HEK293 (cell line): Measurements from ENCODE around the gene SIK3.

Experiments used
- CTCF ChIA-PET: fragments of 350-600 bp; formaldehyde crosslinking; extraction: SDS; loops from one replicate; lab custom pipeline; 2021; ENCODE audit warnings: antibody characterized with exemption; lab: Yijun Ruan, JAX
- POLR2A ChIA-PET: fragments of 300-600 bp; formaldehyde crosslinking; extraction: SDS; loops from one replicate; lab custom pipeline; 2020; ENCODE audit warnings: antibody characterized with exemption, inconsistent platforms; lab: Yijun Ruan, JAX
- H3K27ac ChIP-seq: fragments of 200-500 bp; sonication (Bioruptor generic); 2 replicates; pipeline ENCODE4 v1.5.1; 2014; ENCODE audit warnings: low read depth, low read length, control low read depth, inconsistent platforms; ENCODE audit errors: extremely low read depth
- H3K36me3 ChIP-seq, 2 experiments: fragments of 200-500 bp in 1 of 2; sonication (Bioruptor generic) in 1 of 2; 1 replicate in 1 of 2; 2 replicates in 1 of 2; pipeline ENCODE4 v1.5.1; 2014 to 2017; ENCODE audit warnings: inconsistent platforms in 2 of 2, low read length in 2 of 2; ENCODE audit not compliant: control insufficient read depth in 2 of 2, insufficient read depth in 1 of 2
- H3K4me1 ChIP-seq: fragments of 200-500 bp; sonication (Bioruptor generic); 2 replicates; pipeline ENCODE4 v1.5.1; 2014; ENCODE audit warnings: mild to moderate bottlenecking, low read length, inconsistent platforms; ENCODE audit not compliant: control insufficient read depth, insufficient read depth
- H3K4me3 ChIP-seq: 2 replicates; pipeline ENCODE4 v1.5.1; 2011; ENCODE audit warnings: low read depth, mild to moderate bottlenecking, control low read depth, low read length, moderate library complexity
- H3K9me3 ChIP-seq: fragments of 200-500 bp; sonication (Bioruptor generic); 2 replicates; pipeline ENCODE4 v1.5.1; 2014; ENCODE audit warnings: low read depth, low read length, inconsistent platforms; ENCODE audit not compliant: control insufficient read depth, insufficient read depth
- BCL11A ChIP-seq: fragments of 450-650 bp; formaldehyde crosslinking; IDR thresholded peaks from 2 replicates; pipeline ENCODE4 v1.5.1; 2016; ENCODE audit warnings: low read depth, missing biosample characterization, missing genetic modification characterization
- SP2 ChIP-seq: fragments of 450-650 bp; formaldehyde crosslinking; IDR thresholded peaks from 2 replicates; pipeline ENCODE4 v1.5.1; 2016; ENCODE audit warnings: missing biosample characterization, missing genetic modification characterization
- ZBTB1 ChIP-seq: fragments of 450-650 bp; formaldehyde crosslinking; IDR thresholded peaks from 2 replicates; pipeline ENCODE4 v1.5.1; 2016; ENCODE audit warnings: missing biosample characterization, missing genetic modification characterization
- ZBTB20 ChIP-seq: fragments of 450-650 bp; formaldehyde crosslinking; IDR thresholded peaks from 2 replicates; pipeline ENCODE4 v1.5.1; 2016; ENCODE audit warnings: missing biosample characterization, missing genetic modification characterization
- ZBTB21 ChIP-seq: fragments of 450-650 bp; formaldehyde crosslinking; IDR thresholded peaks from 2 replicates; pipeline ENCODE4 v1.5.1; 2017; ENCODE audit warnings: missing biosample characterization, missing genetic modification characterization
- ZBTB8A ChIP-seq: fragments of 450-650 bp; formaldehyde crosslinking; IDR thresholded peaks from 2 replicates; pipeline ENCODE4 v1.5.1; 2016; ENCODE audit warnings: missing biosample characterization, missing genetic modification characterization
- ZIC2 ChIP-seq: fragments of 450-650 bp; formaldehyde crosslinking; IDR thresholded peaks from 2 replicates; pipeline ENCODE4 v1.5.1; 2016; ENCODE audit warnings: missing biosample characterization, missing genetic modification characterization
- ZNF133 ChIP-seq: fragments of 450-650 bp; formaldehyde crosslinking; IDR thresholded peaks from 2 replicates; pipeline ENCODE4 v1.5.1; 2016; ENCODE audit warnings: missing biosample characterization, missing genetic modification characterization
- ZNF140 ChIP-seq: fragments of 450-650 bp; formaldehyde crosslinking; IDR thresholded peaks from 2 replicates; pipeline ENCODE4 v1.5.1; 2016; ENCODE audit warnings: missing biosample characterization, missing genetic modification characterization
- ZNF302 ChIP-seq: fragments of 450-650 bp; formaldehyde crosslinking; IDR thresholded peaks from 2 replicates; pipeline ENCODE4 v1.5.1; 2016; ENCODE audit warnings: missing biosample characterization, missing genetic modification characterization, low read depth
- ZNF48 ChIP-seq: fragments of 450-650 bp; formaldehyde crosslinking; IDR thresholded peaks from 2 replicates; pipeline ENCODE4 v1.5.1; 2016; ENCODE audit warnings: missing biosample characterization, missing genetic modification characterization
- ZNF626 ChIP-seq: fragments of 450-650 bp; sonication (Bioruptor Pico); formaldehyde crosslinking; IDR thresholded peaks from 2 replicates; pipeline ENCODE4 v1.5.1; 2018; ENCODE audit warnings: missing biosample characterization, missing genetic modification characterization, inconsistent platforms
- ZNF658 ChIP-seq: fragments of 450-650 bp; formaldehyde crosslinking; IDR thresholded peaks from 2 replicates; pipeline ENCODE4; 2016; ENCODE audit warnings: missing biosample characterization, missing genetic modification characterization
- ZNF664 ChIP-seq: fragments of 450-650 bp; formaldehyde crosslinking; IDR thresholded peaks from 2 replicates; pipeline ENCODE4 v1.5.1; 2016; ENCODE audit warnings: missing biosample characterization, missing genetic modification characterization
- ZNF76 ChIP-seq: fragments of 450-650 bp; formaldehyde crosslinking; IDR thresholded peaks from 2 replicates; pipeline ENCODE4; 2016; ENCODE audit warnings: low read depth, missing biosample characterization, missing genetic modification characterization, borderline replicate concordance
- ZNF837 ChIP-seq: fragments of 450-650 bp; formaldehyde crosslinking; IDR thresholded peaks from 2 replicates; pipeline ENCODE4 v1.5.1; 2016; ENCODE audit warnings: missing biosample characterization, missing genetic modification characterization
- ZXDB ChIP-seq: fragments of 450-650 bp; formaldehyde crosslinking; IDR thresholded peaks from 2 replicates; pipeline ENCODE4 v1.5.1; 2016; ENCODE audit warnings: missing biosample characterization, missing genetic modification characterization
- TF ChIP-seq, protein P1 (sequence below): fragments of 450-650 bp; formaldehyde crosslinking; IDR thresholded peaks from 2 replicates; pipeline ENCODE4 v1.5.1; 2016; ENCODE audit warnings: missing biosample characterization, missing genetic modification characterization
- TF ChIP-seq, protein P2 (sequence below): fragments of 450-650 bp; formaldehyde crosslinking; IDR thresholded peaks from 2 replicates; pipeline ENCODE4 v1.5.1; 2016; ENCODE audit warnings: missing biosample characterization, missing genetic modification characterization
- TF ChIP-seq, protein P3 (sequence below): fragments of 450-650 bp; formaldehyde crosslinking; IDR thresholded peaks from 2 replicates; pipeline ENCODE4 v1.5.1; 2016; ENCODE audit warnings: missing biosample characterization, missing genetic modification characterization
- TF ChIP-seq, protein P4 (sequence below): fragments of 450-650 bp; formaldehyde crosslinking; IDR thresholded peaks from 2 replicates; pipeline ENCODE4 v1.5.1; 2016; ENCODE audit warnings: missing biosample characterization, missing genetic modification characterization, borderline replicate concordance
- TF ChIP-seq, protein P5 (sequence below): fragments of 450-650 bp; formaldehyde crosslinking; IDR thresholded peaks from 2 replicates; pipeline ENCODE4 v1.5.1; 2016; ENCODE audit warnings: missing biosample characterization, missing genetic modification characterization, low read depth
- TF ChIP-seq, protein P6 (sequence below): fragments of 450-650 bp; formaldehyde crosslinking; IDR thresholded peaks from 2 replicates; pipeline ENCODE4 v1.5.1; 2016; ENCODE audit warnings: missing biosample characterization, missing genetic modification characterization

SIK3 gene

DNA sequence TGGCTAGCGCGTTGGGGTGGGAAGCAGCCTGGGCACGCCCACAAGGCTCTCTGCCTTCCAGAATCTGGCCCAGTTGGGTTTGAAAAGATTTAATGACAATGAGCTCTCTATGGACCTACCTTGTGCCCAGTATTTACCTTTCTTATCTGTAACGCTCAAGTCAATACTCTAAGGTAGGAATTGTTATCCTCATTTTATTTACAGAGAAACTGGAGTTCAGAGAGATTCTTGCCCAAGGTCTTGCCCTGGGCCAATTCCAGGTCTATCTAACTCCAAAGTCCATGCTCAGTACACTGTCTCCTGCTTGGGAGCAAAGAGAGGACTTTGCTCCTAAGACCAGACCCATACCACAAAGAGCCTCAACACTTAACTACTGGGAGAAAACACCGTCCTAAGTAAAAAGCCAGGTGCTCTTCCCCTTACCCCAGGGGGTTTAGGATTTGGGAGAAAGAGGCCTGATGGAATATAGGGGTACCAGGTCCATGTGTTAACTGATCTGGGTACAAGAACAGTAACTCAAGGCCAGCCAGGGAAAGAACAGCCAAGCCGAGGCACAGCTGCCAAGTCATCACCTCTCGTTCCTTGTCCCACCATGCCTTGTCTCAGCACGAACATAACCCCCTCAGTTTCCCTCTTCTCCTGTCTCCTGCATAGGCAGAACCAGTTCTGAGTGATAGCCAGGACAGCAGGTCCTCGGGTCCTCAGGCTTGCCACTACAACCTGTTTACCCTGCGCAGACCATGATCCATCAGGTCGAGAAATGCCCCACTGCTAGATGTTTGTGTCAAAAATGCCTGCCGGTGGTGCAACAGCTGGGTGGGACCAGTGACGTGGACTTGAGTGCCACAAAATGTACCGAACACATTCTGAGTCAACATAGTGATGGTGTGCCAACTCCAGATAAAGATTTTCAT lies 289.7 kb downstream of the SIK3 start:
- ChIA-PET CTCF (interaction anchor here (0.9 kb wide), 1 partner anchor 11 kb away, joined by 4 read pairs; no protein-coding TSS in a partner anchor), POLR2A (no interaction called here)
- TF ChIP-seq ZBTB8A (tag by site-specific recombination) (no peak), ZBTB21 (tag by site-specific recombination) (no peak), ZNF76 (no peak), ZXDB (no peak)
- no peaks in the 10 kb centered on the region for H3K9me3 ChIP-seq
- H3K4me1 ChIP-seq: no peaks in the 10 kb centered on the region
- H3K27ac ChIP-seq: no peak overlapping the region
- H3K36me3 ChIP-seq: no peaks in the 10 kb centered on the region
- H3K4me3 ChIP-seq: no peak overlapping the region

DNA sequence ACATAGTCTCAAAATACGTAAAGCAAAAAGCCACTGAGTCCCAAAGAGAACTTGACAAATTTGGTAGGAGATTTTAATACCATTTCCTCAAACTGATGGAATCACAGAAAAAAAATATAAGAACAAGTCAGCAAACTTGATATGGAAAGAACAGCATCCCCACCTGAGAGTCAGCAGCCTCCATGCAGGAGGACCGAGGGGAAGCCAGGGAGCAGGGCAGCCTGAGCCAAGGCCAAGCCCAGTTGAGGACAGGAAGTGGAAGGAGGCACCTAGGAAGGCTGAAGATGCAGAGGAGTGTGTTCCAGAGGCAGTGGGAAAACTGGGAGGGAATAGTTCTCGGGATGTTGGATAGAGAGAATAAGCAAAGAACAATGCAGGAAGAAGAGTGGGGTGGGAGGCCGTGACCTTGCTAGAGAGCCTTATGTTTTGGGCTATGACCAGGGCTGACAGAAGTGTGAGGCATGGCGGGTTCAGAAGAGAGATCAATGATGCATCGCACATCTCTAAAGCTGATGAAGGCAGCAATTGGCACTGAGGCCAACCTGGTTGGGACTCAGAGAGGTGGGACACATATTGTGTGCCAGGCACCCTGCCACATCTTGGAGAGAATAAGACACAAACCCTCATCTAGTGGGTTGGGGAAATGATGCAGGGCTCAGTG lies 290.5 kb downstream of the SIK3 start:
- no peak overlapping the region for H3K27ac ChIP-seq
- POLR2A ChIA-PET: no interaction called here
- no peaks in the 10 kb centered on the region for H3K9me3 ChIP-seq
- TF ChIP-seq ZNF626 (tag by site-specific recombination): no peak
- TF ChIP-seq, protein P1, sequence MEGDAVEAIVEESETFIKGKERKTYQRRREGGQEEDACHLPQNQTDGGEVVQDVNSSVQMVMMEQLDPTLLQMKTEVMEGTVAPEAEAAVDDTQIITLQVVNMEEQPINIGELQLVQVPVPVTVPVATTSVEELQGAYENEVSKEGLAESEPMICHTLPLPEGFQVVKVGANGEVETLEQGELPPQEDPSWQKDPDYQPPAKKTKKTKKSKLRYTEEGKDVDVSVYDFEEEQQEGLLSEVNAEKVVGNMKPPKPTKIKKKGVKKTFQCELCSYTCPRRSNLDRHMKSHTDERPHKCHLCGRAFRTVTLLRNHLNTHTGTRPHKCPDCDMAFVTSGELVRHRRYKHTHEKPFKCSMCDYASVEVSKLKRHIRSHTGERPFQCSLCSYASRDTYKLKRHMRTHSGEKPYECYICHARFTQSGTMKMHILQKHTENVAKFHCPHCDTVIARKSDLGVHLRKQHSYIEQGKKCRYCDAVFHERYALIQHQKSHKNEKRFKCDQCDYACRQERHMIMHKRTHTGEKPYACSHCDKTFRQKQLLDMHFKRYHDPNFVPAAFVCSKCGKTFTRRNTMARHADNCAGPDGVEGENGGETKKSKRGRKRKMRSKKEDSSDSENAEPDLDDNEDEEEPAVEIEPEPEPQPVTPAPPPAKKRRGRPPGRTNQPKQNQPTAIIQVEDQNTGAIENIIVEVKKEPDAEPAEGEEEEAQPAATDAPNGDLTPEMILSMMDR (tag by site-specific recombination): no peak
- no peak for TF ChIP-seq ZBTB20
- TF ChIP-seq ZNF658 (tag by site-specific recombination): no peak
- TF ChIP-seq ZNF133 (tag by site-specific recombination): no peak
- TF ChIP-seq ZNF664 (tag by site-specific recombination): no peak
- no peak for TF ChIP-seq ZNF837 (tag by site-specific recombination)
- TF ChIP-seq ZNF48 (tag by site-specific recombination): no peak
- TF ChIP-seq, all 188 proteins: peak for 0
- no peaks in the 10 kb centered on the region for H3K36me3 ChIP-seq
- H3K4me3 ChIP-seq: no peak overlapping the region
- no peaks in the 10 kb centered on the region for H3K4me1 ChIP-seq
- CTCF ChIA-PET: interaction anchor here (0.9 kb wide), 1 partner anchor 12 kb away, joined by 4 read pairs; no protein-coding TSS in a partner anchor

DNA sequence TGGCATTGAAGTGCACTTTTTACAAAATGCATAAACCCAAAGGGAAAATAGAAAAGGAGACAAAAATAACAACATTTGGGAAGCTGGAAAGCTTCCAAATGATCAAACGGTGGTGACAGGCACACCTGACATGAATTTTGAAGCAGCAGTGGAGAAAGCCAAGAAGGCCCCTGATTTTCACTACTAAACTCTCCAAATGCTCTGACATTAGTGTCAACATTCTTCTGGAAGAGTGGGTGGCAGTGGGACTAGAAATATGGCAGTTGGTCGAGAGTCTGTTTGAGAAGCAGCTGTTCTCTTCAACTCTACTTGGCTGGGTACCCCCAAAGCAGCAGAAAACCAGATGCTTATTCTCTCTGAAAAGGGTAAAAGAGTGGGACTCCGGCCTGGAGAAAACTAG lies 294.2 kb downstream of the SIK3 start:
- Histone ChIP-seq H3K4me1 (no peaks in the 10 kb centered on the region), H3K36me3 (no peaks in the 10 kb centered on the region), H3K9me3 (no peaks in the 10 kb centered on the region), H3K4me3 (no peak overlapping the region), H3K27ac (no peak overlapping the region)
- no peak for TF ChIP-seq ZNF302 (tag by site-specific recombination)
- no peak for TF ChIP-seq ZXDB
- TF ChIP-seq, protein P2, sequence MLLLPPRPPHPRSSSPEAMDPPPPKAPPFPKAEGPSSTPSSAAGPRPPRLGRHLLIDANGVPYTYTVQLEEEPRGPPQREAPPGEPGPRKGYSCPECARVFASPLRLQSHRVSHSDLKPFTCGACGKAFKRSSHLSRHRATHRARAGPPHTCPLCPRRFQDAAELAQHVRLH: no peak
- no peak for TF ChIP-seq BCL11A (tag by site-specific recombination)
- TF ChIP-seq, protein P3, sequence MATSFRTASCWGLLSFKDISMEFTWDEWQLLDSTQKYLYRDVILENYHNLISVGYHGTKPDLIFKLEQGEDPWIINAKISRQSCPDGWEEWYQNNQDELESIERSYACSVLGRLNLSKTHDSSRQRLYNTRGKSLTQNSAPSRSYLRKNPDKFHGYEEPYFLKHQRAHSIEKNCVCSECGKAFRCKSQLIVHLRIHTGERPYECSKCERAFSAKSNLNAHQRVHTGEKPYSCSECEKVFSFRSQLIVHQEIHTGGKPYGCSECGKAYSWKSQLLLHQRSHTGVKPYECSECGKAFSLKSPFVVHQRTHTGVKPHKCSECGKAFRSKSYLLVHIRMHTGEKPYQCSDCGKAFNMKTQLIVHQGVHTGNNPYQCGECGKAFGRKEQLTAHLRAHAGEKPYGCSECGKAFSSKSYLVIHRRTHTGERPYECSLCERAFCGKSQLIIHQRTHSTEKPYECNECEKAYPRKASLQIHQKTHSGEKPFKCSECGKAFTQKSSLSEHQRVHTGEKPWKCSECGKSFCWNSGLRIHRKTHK (tag by site-specific recombination): no peak
- TF ChIP-seq, protein P4, sequence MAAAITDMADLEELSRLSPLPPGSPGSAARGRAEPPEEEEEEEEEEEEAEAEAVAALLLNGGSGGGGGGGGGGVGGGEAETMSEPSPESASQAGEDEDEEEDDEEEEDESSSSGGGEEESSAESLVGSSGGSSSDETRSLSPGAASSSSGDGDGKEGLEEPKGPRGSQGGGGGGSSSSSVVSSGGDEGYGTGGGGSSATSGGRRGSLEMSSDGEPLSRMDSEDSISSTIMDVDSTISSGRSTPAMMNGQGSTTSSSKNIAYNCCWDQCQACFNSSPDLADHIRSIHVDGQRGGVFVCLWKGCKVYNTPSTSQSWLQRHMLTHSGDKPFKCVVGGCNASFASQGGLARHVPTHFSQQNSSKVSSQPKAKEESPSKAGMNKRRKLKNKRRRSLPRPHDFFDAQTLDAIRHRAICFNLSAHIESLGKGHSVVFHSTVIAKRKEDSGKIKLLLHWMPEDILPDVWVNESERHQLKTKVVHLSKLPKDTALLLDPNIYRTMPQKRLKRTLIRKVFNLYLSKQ: no peak
- TF ChIP-seq ZIC2: no peak
- TF ChIP-seq, protein P5, sequence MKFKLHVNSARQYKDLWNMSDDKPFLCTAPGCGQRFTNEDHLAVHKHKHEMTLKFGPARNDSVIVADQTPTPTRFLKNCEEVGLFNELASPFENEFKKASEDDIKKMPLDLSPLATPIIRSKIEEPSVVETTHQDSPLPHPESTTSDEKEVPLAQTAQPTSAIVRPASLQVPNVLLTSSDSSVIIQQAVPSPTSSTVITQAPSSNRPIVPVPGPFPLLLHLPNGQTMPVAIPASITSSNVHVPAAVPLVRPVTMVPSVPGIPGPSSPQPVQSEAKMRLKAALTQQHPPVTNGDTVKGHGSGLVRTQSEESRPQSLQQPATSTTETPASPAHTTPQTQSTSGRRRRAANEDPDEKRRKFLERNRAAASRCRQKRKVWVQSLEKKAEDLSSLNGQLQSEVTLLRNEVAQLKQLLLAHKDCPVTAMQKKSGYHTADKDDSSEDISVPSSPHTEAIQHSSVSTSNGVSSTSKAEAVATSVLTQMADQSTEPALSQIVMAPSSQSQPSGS (tag by site-specific recombination): no peak
- TF ChIP-seq SP2 (tag by site-specific recombination): no peak
- TF ChIP-seq ZBTB1 (tag by site-specific recombination): no peak
- TF ChIP-seq, protein P6, sequence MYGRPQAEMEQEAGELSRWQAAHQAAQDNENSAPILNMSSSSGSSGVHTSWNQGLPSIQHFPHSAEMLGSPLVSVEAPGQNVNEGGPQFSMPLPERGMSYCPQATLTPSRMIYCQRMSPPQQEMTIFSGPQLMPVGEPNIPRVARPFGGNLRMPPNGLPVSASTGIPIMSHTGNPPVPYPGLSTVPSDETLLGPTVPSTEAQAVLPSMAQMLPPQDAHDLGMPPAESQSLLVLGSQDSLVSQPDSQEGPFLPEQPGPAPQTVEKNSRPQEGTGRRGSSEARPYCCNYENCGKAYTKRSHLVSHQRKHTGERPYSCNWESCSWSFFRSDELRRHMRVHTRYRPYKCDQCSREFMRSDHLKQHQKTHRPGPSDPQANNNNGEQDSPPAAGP: no peak
- TF ChIP-seq ZNF140 (tag by site-specific recombination): no peak
- POLR2A ChIA-PET: no interaction called here
- CTCF ChIA-PET: interaction anchor here (2.1 kb wide), 1 partner anchor 13 kb away, joined by 7 read pairs; the partner anchor contains the start of gene APOA5
